K562 (cell line): ENCODE measurements around the gene ANK3. TPM values are rescaled to one million over a fixed set of nuclear protein-coding genes. Genes with fewer than 3 reads are reported as not detected.

Experiments used
- CREB3 ChIP-seq: fragments of 450-650 bp; conservative IDR thresholded peaks from 2 replicates; pipeline ENCODE4 v1.6.1; 2016; ENCODE audit warnings: missing genetic modification characterization, low read depth, mild to moderate bottlenecking, missing compliant biosample characterization, moderate library complexity
- DACH1 ChIP-seq: fragments of 450-650 bp; IDR thresholded peaks from 2 replicates; pipeline ENCODE4 v1.6.1; 2018; ENCODE audit not compliant: partially characterized antibody
- MAFK ChIP-seq: IDR thresholded peaks from 2 replicates; pipeline ENCODE4 v1.6.1; 2011; ENCODE audit warnings: low read length, improper control_type of control experiment
- NR2C1 ChIP-seq, 2 experiments: fragments of 450-650 bp; IDR thresholded peaks; 2 replicates each; pipeline ENCODE4 v1.6.1; 2017; ENCODE audit warnings: mild to moderate bottlenecking in 2 of 2, antibody characterized with exemption in 1 of 2, inconsistent platforms in 1 of 2, missing compliant biosample characterization in 1 of 2, missing genetic modification characterization in 1 of 2
- PRDM10 ChIP-seq: fragments of 450-650 bp; IDR thresholded peaks from 2 replicates; pipeline ENCODE4 v1.6.1; 2018; ENCODE audit not compliant: partially characterized antibody
- RBM39 ChIP-seq: fragments of 200-400 bp; formaldehyde crosslinking; optimal IDR thresholded peaks from 2 replicates; pipeline ENCODE3; 2018; ENCODE audit warnings: low read depth, low read length
- REST ChIP-seq, 2 experiments: fragments of 450-650 bp; formaldehyde crosslinking in 1 of 2; IDR thresholded peaks; 2 replicates each; pipeline versions ENCODE4 v1.4.0 to v1.6.1; 2014 to 2020; ENCODE audit warnings: mild to moderate bottlenecking in 2 of 2, borderline replicate concordance in 1 of 2, low read depth in 1 of 2
- SPI1 ChIP-seq: IDR thresholded peaks from 2 replicates; pipeline ENCODE4 v1.6.1; 2011; ENCODE audit warnings: low read depth, low read length, control low read depth, borderline replicate concordance
- ZNF280B ChIP-seq: fragments of 250-450 bp; sonication (Bioruptor Pico); IDR thresholded peaks from 2 replicates; pipeline ENCODE4 v1.5.1; 2021; ENCODE audit warnings: mild to moderate bottlenecking
- polyA plus RNA-seq, 8 experiments: library from polyadenylated mRNA; depleted of rRNA in 4 of 8; stranded (reverse) in 5 of 8; unstranded in 3 of 8; fragments of >200 nt; fragmentation: Nextera tagmentation in 2 of 8; fragmentation: Illumina TruSeq in 1 of 8; extraction: Ambion mirVana in 2 of 8; extraction: Trizol in 1 of 8; gene quantifications; 2 replicates each; pipeline versions ENCODE4 v1.2.1 to v1.2.3, GENCODE V29; 2011 to 2014; ENCODE audit warnings: inconsistent platforms in 1 of 8, missing spikeins in 1 of 8
- total RNA-seq, 7 experiments: library from RNA; depleted of rRNA in 6 of 7; stranded (reverse); fragments of >200 nt in 6 of 7; fragmentation: Illumina TruSeq in 2 of 7; extraction: Trizol in 2 of 7; gene quantifications; 2 replicates each; pipeline versions ENCODE4 v1.2.1 to v1.2.3, GENCODE V29; 2011 to 2021; ENCODE audit warnings: low replicate concordance in 1 of 7

Gene ANK3
- total and polyA plus RNA-seq, 9 of the 15 experiments (the other 6 are each of a cell fraction or from before 2014, with no cell fraction given): 10.0 to 32.3 (median 17.9) TPM

DNA sequence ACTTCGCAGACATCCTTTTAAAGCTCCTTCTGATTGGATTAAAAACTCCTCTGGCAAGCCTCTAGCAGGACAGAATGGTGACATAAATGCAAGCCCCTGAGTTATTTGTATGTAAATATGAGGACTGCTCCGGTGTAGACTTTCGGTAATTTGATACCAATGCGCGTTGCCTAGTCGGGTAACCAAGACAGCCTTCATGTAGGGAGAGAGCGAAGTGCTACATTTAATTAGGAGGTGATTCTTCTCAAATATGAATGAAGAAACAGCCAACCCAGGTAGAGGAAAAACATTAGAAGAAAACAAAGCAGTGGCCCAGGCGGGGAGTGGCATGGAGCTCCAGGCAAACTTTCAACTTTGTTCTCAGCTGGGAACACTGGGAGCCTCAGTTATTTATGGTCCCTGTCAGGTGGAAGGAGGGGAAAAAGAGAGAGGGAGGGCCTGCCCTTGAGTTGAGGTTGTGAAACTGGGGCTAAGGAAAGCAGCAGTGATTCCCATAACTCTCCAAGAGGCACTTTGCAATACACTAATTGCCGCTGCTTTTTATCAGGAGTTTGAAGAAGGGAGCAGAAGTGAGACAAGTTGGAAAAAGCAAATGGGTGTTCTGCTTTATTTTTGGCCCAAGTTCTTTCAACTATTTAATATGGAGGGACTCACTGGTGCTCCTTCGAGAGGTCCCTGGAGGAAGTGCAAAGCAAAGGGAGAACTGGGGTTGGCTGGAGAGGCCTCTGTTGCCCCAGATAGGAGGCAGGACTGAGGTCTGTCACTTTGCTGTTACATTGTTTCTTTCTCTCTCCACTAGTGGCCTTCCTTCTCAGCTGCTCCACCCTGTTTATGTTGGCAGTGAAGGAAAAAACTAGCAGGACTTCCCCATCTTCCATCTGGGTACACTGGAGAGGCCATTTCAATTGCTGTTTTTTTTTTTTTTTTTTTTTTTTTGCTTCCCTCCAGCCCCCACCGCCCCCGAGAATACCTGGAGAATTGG lies 248.7 kb downstream of the ANK3 start (continued):
- TF ChIP-seq SPI1 (peak; percentile 66; the same call in 1 of the 2 replicates), NR2C1 (IDR thresholded peaks at IDR 0.05) (no peak), NR2C1 (tag; IDR thresholded peaks at IDR 0.05) (peak; percentile 41; the same call in 1 of the 2 replicates), CREB3 (tag) (peak; percentile 42; the same call in 1 of the 2 replicates), MAFK (no peak), RBM39 (no peak), PRDM10 (peak; percentile 83), DACH1 (peak; percentile 58), REST (IDR thresholded peaks at IDR 0.05; ENCODE audit: borderline replicate concordance) (0 out of 2 replicates have a peak, but pooled peaks have one; percentile 2), REST (CRISPR knock-in tag; IDR thresholded peaks at IDR 0.05; ENCODE audit: low read depth) (no peak), ZNF280B (no peak)
